Activated T-cell treated with anti-CD3 and anti-CD28 coated beads for 1 hour (primary cell): Measurements from ENCODE around the gene GPRC5C.

Source experiments
- DNase-seq: peaks from one replicate; pipeline ENCODE4 v3.0.0-alpha.2; 2020; ENCODE audit warnings: low read depth

The GPRC5C gene

GRCh38 chr17:74452841-74453661 lies 21.2 kb downstream of the GPRC5C start:
- no peak for DNase-seq

DNA sequence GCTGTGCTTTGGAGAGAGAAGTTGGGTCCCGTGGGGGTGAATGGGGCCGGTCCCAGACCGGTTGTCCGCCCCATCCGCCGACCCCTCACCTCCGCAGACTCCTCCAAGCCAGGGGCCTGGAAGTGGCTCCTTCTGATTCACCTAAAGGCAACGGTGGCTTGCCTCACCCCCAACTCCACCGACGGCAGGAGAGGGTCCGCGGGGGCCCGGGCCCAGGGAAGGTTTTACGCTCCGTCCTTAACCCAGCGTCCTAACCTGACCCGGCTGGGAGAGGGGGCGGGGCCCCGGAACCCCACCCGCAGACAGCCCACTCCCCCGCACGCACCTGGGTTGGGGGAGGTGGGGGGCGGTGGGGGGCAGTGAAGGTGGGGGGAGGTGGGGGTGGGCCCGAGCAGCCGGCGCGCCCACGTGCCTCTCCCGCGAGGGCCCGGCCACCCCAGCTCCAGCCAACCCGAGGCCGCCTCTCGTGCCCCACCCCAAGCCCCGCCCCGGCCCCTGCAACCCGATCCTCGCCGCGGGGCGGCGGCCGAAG lies 21.8 kb downstream of the GPRC5C start:
- DNase-seq, result peak; percentile 56

DNA sequence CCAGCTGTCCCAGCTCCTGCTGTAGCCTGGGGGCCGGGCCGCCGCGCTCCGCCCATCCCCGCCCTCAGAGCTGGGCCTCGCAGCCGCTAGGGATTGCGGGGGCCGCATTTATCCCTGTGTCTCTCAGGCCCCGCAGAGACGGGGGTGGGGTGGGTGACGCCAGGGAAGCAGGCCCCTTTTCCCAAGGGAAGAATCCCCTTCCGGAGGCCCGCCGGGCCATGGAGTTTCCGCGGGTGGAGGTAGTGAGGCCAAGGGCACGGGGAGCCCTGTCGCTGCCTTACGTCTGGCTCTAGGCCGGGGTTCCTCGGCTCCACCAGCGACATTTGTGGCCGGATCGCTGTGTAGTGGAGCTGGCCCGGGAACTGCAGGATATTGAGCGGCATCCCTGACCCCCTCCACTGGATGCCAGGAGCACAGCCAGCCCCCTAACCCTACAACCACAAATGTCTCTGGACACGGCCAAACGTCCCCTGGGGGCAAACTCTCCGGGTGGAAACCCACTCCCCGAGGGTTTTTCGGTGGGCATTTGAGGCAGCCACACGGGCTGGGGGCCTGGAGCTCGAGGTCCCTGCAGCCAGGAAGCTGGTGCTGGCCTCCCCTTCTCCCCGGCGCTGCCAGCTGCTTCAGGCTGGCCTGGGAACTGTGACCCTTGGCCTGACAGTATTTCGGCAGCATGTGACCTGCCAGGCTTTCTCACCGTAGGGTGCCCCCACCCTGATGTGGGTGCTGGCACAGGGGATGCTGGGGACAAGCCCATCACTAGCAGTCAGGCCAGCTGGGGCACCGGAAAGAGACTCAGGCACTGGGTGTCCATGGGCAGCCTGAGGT lies 22.5 kb downstream of the GPRC5C start:
- DNase-seq, result no peak

GRCh38 chr17:74455025-74455545 lies 23.2 kb downstream of the GPRC5C start:
- DNase-seq, result no peak

GRCh38 chr17:74455821-74456220 lies 23.9 kb downstream of the GPRC5C start:
- DNase-seq, result no peak

GRCh38 chr17:74457146-74457819 lies 25.4 kb downstream of the GPRC5C start:
- DNase-seq, result peak; percentile 70

DNA sequence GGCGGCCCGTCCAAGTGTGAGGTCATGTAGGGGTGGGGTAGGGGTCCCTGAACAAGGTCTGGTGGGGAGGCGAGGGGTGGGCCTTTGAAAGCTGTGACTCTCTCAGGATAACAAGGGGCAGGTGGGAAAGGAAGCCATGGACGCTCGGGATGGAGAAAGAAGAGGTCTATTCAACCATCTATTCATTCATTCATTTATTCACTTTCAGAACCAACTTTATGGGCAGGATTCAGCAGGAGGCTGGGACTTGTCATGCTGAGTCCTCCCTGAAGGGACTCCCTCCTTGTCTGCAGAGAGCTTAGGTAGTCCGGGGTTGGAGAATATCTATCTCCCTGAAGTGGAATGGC lies 25.9 kb downstream of the GPRC5C start:
- no peak for DNase-seq

DNA sequence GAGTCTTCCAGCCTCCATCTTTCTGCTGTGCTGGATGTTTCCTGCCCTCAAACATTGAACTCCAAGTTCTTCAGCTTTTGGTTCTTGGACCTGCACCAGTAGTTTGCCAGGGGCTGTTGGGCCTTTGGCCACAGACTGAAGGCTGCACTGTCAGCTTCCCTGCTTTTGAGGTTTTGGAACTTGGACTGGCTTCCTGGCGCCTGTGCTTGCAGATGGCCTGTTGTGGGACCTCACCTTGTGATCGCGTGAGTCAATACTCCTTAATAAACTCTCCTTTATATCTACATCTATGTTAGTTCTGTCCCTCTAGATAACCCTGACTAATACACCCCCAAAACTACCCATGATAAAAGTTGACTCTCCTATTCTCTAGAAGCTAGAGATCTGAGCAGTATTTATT lies 26.9 kb downstream of the GPRC5C start:
- no peak for DNase-seq

GRCh38 chr17:74459622-74460021 lies 27.7 kb downstream of the GPRC5C start:
- no peak for DNase-seq

DNA sequence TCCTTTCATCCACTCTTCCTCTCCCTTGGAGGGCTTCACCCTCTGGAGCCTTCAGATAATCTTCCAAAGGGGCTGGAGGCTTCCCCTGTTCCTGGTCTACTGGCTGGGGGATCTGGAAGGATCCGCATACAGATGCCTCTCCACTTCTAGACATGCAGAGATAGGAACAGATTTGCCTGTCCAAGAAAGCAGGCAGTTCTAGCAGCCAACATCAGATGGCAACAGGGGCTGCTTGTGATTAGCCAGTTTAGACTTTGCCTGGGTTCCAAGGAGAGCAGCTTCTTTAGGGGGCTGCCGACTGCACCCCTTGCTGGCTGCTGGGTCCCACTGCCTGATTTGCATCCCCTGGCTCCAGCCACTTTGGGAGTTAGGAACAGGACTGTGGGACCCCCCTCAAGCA lies 28.4 kb downstream of the GPRC5C start:
- no peak for DNase-seq

GRCh38 chr17:74460996-74461395 lies 29.1 kb downstream of the GPRC5C start:
- no peak for DNase-seq

GRCh38 chr17:74461611-74462010 lies 29.7 kb downstream of the GPRC5C start:
- DNase-seq, result no peak

- no peak for DNase-seq
These were observed 33.0 kb downstream of the GPRC5C start for GRCh38 chr17:74464730-74465377.

DNA sequence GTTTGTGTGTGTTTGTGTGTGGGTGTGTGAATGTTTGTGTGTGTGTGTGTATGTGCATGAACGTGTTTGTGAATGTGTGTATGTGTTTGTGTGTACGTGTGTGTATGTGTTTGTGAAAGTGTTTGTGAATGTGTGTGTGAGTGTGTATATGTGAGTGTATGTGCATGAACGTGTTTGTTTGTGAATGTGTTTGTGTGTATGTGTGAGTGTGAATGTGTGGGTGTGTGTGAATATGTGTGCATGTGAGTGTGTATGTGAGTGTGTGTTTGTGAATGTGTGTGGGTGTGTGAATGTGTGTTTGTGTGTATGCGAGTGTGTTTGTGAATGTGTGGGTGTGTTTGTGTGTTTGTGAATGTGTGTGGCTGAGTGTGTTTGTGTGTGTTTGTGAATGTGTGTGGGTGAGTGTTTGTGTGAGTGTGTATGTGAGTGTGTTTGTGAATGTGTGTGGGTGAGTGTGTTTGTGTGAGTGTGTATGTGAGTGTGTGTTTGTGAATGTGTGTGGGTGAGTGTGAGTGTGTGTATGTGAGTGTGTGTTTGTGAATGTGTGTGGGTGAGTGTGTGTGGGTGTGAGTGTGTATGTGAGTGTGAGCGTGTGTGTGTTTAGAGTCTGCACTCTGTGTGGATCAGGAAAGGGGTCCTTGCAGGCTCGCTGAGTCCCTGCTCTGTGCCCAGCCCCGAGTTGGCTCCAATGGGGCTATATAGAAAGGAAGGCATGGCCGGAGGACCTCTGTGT lies 33.7 kb downstream of the GPRC5C start:
- no peak for DNase-seq

GRCh38 chr17:74466111-74466827 lies 34.4 kb downstream of the GPRC5C start, which contains the start of gene CD300A:
TSS of gene CD300A (plus strand) at chr17:74466634. CDS start at chr17:74466704, 70 bp downstream.
- DNase-seq, result no peak

- no peak for DNase-seq
These were observed 34.9 kb downstream of the GPRC5C start for GRCh38 chr17:74466828-74467184.

DNA sequence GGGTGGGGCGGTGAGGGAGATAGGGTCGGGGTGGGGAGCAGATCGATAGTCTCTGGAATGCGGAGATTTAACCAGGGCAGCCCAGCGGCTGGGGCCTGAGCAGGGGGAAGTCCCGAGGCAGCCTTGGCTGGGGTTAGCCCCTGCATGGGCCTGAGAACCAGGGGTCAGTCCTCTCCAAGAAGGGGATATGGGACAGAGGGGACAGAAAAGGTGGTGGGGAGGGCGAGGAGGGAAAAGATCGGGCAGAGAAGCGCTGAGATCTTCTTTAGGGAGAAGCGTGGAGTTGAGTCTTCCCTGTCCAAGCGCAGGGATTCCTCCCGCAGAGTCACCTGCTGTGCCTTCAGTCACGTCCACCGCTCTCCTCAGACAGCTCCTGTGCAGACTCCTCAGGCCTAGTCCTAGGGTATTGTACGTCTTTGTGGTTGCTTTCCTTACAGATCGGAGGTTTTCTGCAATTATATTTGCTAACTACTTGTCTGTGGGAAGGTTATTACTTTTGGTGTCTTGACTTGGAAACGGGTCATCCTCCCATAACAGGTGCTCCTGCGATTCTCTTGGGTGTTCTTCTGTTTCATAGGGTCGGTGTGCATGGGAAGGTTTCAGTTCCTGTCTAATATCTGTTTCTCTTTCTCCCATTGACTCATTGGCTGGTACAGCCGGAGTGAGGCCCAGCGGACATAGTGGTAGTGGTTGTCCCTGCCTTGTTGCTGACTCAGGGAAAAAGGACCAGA lies 35.5 kb downstream of the GPRC5C start:
- DNase-seq, result no peak

DNA sequence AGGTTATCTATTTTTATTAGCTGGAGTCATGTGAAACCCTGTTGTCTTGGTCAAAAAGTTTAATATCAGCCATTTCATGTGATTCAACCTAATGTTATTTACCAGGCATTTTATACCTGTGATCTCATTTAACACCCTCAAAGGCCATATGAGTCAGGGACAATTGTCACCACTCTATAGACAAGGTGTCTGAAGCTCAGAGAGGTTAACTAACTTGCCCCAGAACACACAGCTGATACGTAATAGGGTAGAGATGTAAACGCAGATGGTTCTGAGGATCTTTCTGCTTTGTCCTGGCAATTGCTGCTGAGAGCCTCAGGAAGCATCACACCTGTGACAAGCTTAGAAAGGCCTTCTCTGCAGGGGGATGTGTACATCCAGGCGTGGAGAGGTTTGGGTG lies 39.5 kb downstream of the GPRC5C start:
- DNase-seq, result no peak

DNA sequence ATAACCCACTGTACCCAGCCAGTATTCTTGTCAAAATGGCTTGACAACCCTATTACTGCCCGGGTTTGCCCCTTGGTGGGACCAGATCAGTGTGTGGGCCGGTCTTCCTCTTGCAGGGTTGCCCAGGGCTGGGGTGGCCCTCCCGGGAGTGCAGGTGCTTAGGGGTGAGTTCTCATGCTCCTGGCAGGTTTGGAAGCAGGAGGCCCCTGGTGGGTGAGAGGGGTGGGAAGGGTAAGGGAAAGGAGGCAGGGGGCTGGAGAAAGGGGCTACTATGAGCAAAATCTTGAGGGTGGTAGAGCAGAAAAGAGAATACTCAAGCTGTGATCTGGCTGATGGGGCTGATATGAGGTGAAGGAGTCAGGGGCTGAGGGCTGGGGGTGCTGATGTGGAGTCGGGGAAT lies 41.0 kb downstream of the GPRC5C start:
- no peak for DNase-seq

DNA sequence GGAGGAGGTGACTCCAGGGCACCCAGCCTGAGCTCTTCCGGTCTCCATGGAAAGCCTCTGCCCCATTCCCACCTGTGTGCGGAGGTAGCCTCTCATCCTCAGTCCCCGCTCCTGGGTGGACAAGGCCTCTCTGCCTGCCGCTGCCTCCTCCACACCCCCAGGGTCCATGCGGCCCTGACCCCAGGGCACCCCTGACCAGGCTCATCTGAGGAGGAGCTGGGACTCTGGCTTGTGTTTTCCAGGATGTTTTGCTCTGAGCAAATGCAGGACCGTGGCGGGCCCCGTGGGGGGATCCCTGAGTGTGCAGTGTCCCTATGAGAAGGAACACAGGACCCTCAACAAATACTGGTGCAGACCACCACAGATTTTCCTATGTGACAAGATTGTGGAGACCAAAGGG lies 41.4 kb downstream of the GPRC5C start:
- no peak for DNase-seq
